ENCODE data around the gene IL10.

IL10 gene

DNA sequence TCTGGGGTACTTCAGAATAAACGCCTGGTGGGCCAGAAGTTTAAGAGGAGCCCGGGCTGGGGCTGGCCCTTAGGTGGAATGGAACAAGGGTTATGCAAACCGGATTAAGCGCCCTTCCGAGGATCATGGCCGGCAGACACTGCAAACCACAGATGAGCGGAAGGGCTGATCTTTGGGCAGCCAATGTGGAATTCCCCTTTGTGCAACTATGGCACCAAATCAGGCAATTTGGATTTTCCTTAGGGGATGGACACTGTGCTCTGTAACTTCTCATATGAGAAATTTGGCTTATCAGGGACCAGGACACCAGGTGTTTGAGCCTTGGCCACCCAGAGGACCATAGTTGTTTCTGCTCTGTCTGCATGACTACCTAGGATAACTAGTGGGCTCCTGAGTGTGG, 5.7 kb upstream of the IL10 start:
- H3K79me2 ChIP-seq (ENCODE audit: insufficient read depth, low read length), result no peaks in the 10 kb centered on the region
- H3K9me3 ChIP-seq (ENCODE audit: insufficient read depth, low read depth, low read length), result no peaks in the 10 kb centered on the region
- no peaks in the 10 kb centered on the region for H3K27me3 ChIP-seq (ENCODE audit: insufficient read depth, low read length, poor library complexity, severe bottlenecking)
- H3K4me3 ChIP-seq (ENCODE audit: low read length, poor library complexity, severe bottlenecking), result no peak overlapping the region
- no peaks in the 10 kb centered on the region for H4K20me1 ChIP-seq (ENCODE audit: insufficient read depth, low read length, poor library complexity, severe bottlenecking)
- H3K4me2 ChIP-seq (ENCODE audit: low read depth, low read length, poor library complexity, severe bottlenecking), result no peak overlapping the region
- H2AFZ ChIP-seq (ENCODE audit: low read length), result no peak overlapping the region
- H3K4me1 ChIP-seq (ENCODE audit: insufficient read depth, low read length, poor library complexity, severe bottlenecking), result peaks cover 69% of the 10 kb centered on the region
- no peak overlapping the region for H3K9ac ChIP-seq (ENCODE audit: low read depth, low read length, poor library complexity, severe bottlenecking)
- no peaks in the 10 kb centered on the region for H3K9me2 ChIP-seq (replicated peaks; ENCODE audit: low read depth, low read length)
- TF ChIP-seq CTCF (conservative IDR thresholded peaks at IDR 0.05; ENCODE audit: low read length) (no peak), EZH2phosphoT487 (IDR thresholded peaks at IDR 0.05; ENCODE audit: borderline replicate concordance) (no peak)
- peaks cover 8% of the 10 kb centered on the region for H3F3A ChIP-seq (ENCODE audit: low read depth)
- H3K36me3 ChIP-seq (ENCODE audit: insufficient read depth, low read length), result no peaks in the 10 kb centered on the region

DNA sequence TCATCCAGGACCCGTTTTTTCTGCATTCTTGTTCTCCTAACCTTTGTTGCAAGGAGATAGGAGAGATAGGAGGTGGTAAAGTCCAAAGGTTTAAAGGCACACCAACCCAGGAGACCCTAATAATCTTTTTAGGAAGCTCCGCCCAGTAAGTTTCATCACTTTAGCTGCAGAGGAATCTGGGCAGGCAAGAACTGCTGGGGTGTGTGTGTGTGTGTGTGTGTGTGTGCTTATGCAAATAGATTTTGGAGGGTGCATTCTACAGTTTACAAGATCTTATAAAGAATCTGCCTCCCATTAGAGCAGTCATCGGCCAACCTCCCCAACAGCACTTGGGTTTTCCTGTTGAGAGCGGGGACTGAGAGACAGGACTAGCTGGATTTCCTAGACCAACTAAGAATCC, 3.9 kb upstream of the IL10 start:
- Histone ChIP-seq H3K36me3 (ENCODE audit: insufficient read depth, low read length) (no peaks in the 10 kb centered on the region), H3K79me2 (ENCODE audit: insufficient read depth, low read length) (no peaks in the 10 kb centered on the region), H3K9me2 (replicated peaks; ENCODE audit: low read depth, low read length) (no peaks in the 10 kb centered on the region), H2AFZ (ENCODE audit: low read length) (no peak overlapping the region), H3F3A (ENCODE audit: low read depth) (no peaks in the 10 kb centered on the region), H4K20me1 (ENCODE audit: insufficient read depth, low read length, poor library complexity, severe bottlenecking) (no peaks in the 10 kb centered on the region), H3K27me3 (ENCODE audit: insufficient read depth, low read length, poor library complexity, severe bottlenecking) (no peaks in the 10 kb centered on the region), H3K9ac (ENCODE audit: low read depth, low read length, poor library complexity, severe bottlenecking) (no peak overlapping the region), H3K9me3 (ENCODE audit: insufficient read depth, low read depth, low read length) (no peaks in the 10 kb centered on the region), H3K4me1 (ENCODE audit: insufficient read depth, low read length, poor library complexity, severe bottlenecking) (peaks cover 75% of the 10 kb centered on the region), H3K4me2 (ENCODE audit: low read depth, low read length, poor library complexity, severe bottlenecking) (no peak overlapping the region), H3K4me3 (ENCODE audit: low read length, poor library complexity, severe bottlenecking) (no peak overlapping the region)
- TF ChIP-seq EZH2phosphoT487 (IDR thresholded peaks at IDR 0.05; ENCODE audit: borderline replicate concordance) (no peak), CTCF (conservative IDR thresholded peaks at IDR 0.05; ENCODE audit: low read length) (no peak)

DNA sequence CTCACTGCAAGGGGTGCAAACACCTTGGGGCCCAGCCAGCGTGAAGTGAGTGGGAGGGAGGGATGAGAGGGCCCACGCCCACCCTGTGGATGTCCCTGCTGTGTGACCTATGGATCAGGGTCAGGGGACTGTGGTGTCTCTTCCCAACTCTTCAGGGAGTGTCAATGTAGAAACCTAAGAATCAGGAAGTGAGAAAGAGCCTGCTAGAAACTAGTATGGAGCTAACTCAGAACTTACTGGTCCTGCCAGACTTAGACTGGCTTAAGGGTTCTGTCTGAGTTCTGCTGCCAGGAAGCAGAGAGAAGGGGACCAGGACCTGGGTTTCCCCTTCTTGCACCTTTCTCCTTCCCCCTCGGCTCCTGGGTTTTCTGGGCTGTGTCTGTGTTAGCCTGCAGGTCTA, 1.8 kb upstream of the IL10 start:
- no peaks in the 10 kb centered on the region for H3K27me3 ChIP-seq (ENCODE audit: insufficient read depth, low read length, poor library complexity, severe bottlenecking)
- H4K20me1 ChIP-seq (ENCODE audit: insufficient read depth, low read length, poor library complexity, severe bottlenecking), result no peaks in the 10 kb centered on the region
- H3K36me3 ChIP-seq (ENCODE audit: insufficient read depth, low read length), result no peaks in the 10 kb centered on the region
- H3K4me1 ChIP-seq (ENCODE audit: insufficient read depth, low read length, poor library complexity, severe bottlenecking), result peaks cover 76% of the 10 kb centered on the region
- no peaks in the 10 kb centered on the region for H3K9me3 ChIP-seq (ENCODE audit: insufficient read depth, low read depth, low read length)
- H3K79me2 ChIP-seq (ENCODE audit: insufficient read depth, low read length), result no peaks in the 10 kb centered on the region
- H3K4me2 ChIP-seq (ENCODE audit: low read depth, low read length, poor library complexity, severe bottlenecking), result no peak overlapping the region
- peak overlapping the region; percentile 6 for H2AFZ ChIP-seq (ENCODE audit: low read length)
- H3F3A ChIP-seq (ENCODE audit: low read depth), result no peaks in the 10 kb centered on the region
- H3K4me3 ChIP-seq (ENCODE audit: low read length, poor library complexity, severe bottlenecking), result no peak overlapping the region
- TF ChIP-seq EZH2phosphoT487 (IDR thresholded peaks at IDR 0.05; ENCODE audit: borderline replicate concordance), result no peak
- TF ChIP-seq CTCF (conservative IDR thresholded peaks at IDR 0.05; ENCODE audit: low read length), result no peak
- H3K9ac ChIP-seq (ENCODE audit: low read depth, low read length, poor library complexity, severe bottlenecking), result no peak overlapping the region
- no peaks in the 10 kb centered on the region for H3K9me2 ChIP-seq (replicated peaks; ENCODE audit: low read depth, low read length)

Measured in Loucy (cell line).